Endodermal cell (in vitro differentiated cells): ENCODE measurements around the gene SYPL2. TPM values are rescaled to one million over a fixed set of nuclear protein-coding genes. Genes with fewer than 3 reads are reported as not detected.
"Not testable (repeated sequence)": the region's sequence is repeated elsewhere in the genome, so short reads cannot be mapped to it uniquely, and the experiment has no call there.

Experiments
- DNase-seq: peaks from one replicate; pipeline ENCODE4 v3.0.0-alpha.2; 2017
- H3K27ac ChIP-seq: 2 replicates; pipeline ENCODE4 v1.5.1; 2013; ENCODE audit warnings: mild to moderate bottlenecking, low read depth, low read length, moderate library complexity
- H3K27me3 ChIP-seq: 2 replicates; pipeline ENCODE4 v1.6.1; 2013; ENCODE audit warnings: mild to moderate bottlenecking, low read length, moderate library complexity; ENCODE audit not compliant: insufficient read depth, control insufficient read depth, poor library complexity, severe bottlenecking
- H3K36me3 ChIP-seq: 2 replicates; pipeline ENCODE4 v1.7.0; 2013; ENCODE audit warnings: mild to moderate bottlenecking, low read length, moderate library complexity; ENCODE audit not compliant: control insufficient read depth, insufficient read depth
- H3K4me1 ChIP-seq: one replicate; pipeline ENCODE4 v1.7.0; 2013; ENCODE audit warnings: low read length; ENCODE audit not compliant: control insufficient read depth, insufficient read depth
- H3K4me3 ChIP-seq: 2 replicates; pipeline ENCODE4 v1.5.1; 2013; ENCODE audit warnings: mild to moderate bottlenecking, low read length, moderate library complexity
- H3K9ac ChIP-seq: 2 replicates; pipeline ENCODE4 v1.6.1; 2013; ENCODE audit warnings: mild to moderate bottlenecking, low read length, moderate library complexity; ENCODE audit not compliant: poor library complexity, severe bottlenecking; ENCODE audit errors: extremely low read depth
- H3K9me3 ChIP-seq: 2 replicates; pipeline ENCODE4 v1.6.1; 2013; ENCODE audit warnings: mild to moderate bottlenecking, low read length, moderate library complexity; ENCODE audit not compliant: control insufficient read depth
- H3K27ac Mint-ChIP-seq: 2 replicates; pipeline ENCODE4 v1.8.0; 2020; ENCODE audit warnings: mixed read lengths
- H3K27me3 Mint-ChIP-seq: 2 replicates; pipeline ENCODE4 v1.8.0; 2021; ENCODE audit warnings: mild to moderate bottlenecking, mixed read lengths; ENCODE audit not compliant: insufficient read depth
- H3K36me3 Mint-ChIP-seq: 2 replicates; pipeline ENCODE4 v1.8.0; 2020; ENCODE audit warnings: low read depth, mixed read lengths
- H3K4me1 Mint-ChIP-seq: 2 replicates; pipeline ENCODE4 v1.8.0; 2020; ENCODE audit warnings: mixed read lengths
- H3K4me3 Mint-ChIP-seq: 2 replicates; pipeline ENCODE4 v1.8.0; 2020; ENCODE audit warnings: mild to moderate bottlenecking, moderate library complexity, mixed read lengths
- H3K9me3 Mint-ChIP-seq: 2 replicates; pipeline ENCODE4 v1.8.0; 2020; ENCODE audit warnings: mild to moderate bottlenecking, mixed read lengths
- CTCF ChIP-seq: fragments of 200-600 bp; sonication (generic); conservative IDR thresholded peaks from 2 replicates; pipeline ENCODE4 v1.5.0; 2021; ENCODE audit warnings: antibody characterized with exemption, mild to moderate bottlenecking
- WGBS, 2 experiments: methylation state at CpG; one replicate each; pipeline versions ENCODE4 v1.1.5 to v1.1.7; 2013; ENCODE audit warnings: missing lambda C conversion rate in 2 of 2, mixed read lengths in 1 of 2; ENCODE audit not compliant: insufficient coverage in 1 of 2, insufficient read length in 1 of 2; 5-methylcytosine and 5-hydroxymethylcytosine counted together
- total RNA-seq, 2 donors: library from RNA; stranded (reverse); fragmentation: NEBNext Ultra II Directional in 1 of 2; extraction: Animal tissue kit (Norgen Biotek cat#: 25700) in 1 of 2; gene quantifications; 2 replicates in 1 of 2; 3 replicates in 1 of 2; pipeline ENCODE4 v1.2.1, GENCODE V29; 2021

The SYPL2 gene
- total RNA-seq, 2 donors from 2014 or later, result 0.64 TPM; not detected in 1

- Histone ChIP-seq H3K4me3 (no peak overlapping the region), H3K27ac (no peak overlapping the region), H3K36me3 (no peaks in the 10 kb centered on the region), H3K4me1 (no peaks in the 10 kb centered on the region), H3K9me3 (no peaks in the 10 kb centered on the region), H3K27me3 (peaks cover 25% of the 10 kb centered on the region), H3K9ac (no peak overlapping the region)
- H3K4me1 Mint-ChIP-seq, result no peaks in the 10 kb centered on the region
- H3K36me3 Mint-ChIP-seq, result no peaks in the 10 kb centered on the region
- DNase-seq, result no peak
- peaks cover 11% of the 10 kb centered on the region for H3K27me3 Mint-ChIP-seq
- no peak overlapping the region for H3K27ac Mint-ChIP-seq
- H3K9me3 Mint-ChIP-seq, result no peaks in the 10 kb centered on the region
- 69 to 73% methylated on average over 1 of the region's 1 CpG for WGBS, 2 experiments
- H3K4me3 Mint-ChIP-seq, result no peak overlapping the region
- TF ChIP-seq CTCF, result no peak
These were observed 25.3 kb upstream of the SYPL2 start for GRCh38 chr1:109441069-109441468.

- no peak for TF ChIP-seq CTCF
- Histone ChIP-seq H3K9me3 (no peaks in the 10 kb centered on the region), H3K4me1 (no peaks in the 10 kb centered on the region), H3K27ac (no peak overlapping the region), H3K36me3 (no peaks in the 10 kb centered on the region), H3K4me3 (no peak overlapping the region), H3K9ac (no peak overlapping the region), H3K27me3 (peaks cover 25% of the 10 kb centered on the region)
- Mint-ChIP-seq H3K4me3 (no peak overlapping the region), H3K4me1 (peaks cover 9% of the 10 kb centered on the region), H3K27ac (no peak overlapping the region), H3K36me3 (no peaks in the 10 kb centered on the region), H3K9me3 (no peaks in the 10 kb centered on the region), H3K27me3 (peaks cover 12% of the 10 kb centered on the region)
- WGBS, 2 experiments, result 85 to 89% methylated on average over 2 of the region's 2 CpGs
- no peak for DNase-seq
These were observed 22.9 kb upstream of the SYPL2 start for GRCh38 chr1:109443476-109443875.

DNA sequence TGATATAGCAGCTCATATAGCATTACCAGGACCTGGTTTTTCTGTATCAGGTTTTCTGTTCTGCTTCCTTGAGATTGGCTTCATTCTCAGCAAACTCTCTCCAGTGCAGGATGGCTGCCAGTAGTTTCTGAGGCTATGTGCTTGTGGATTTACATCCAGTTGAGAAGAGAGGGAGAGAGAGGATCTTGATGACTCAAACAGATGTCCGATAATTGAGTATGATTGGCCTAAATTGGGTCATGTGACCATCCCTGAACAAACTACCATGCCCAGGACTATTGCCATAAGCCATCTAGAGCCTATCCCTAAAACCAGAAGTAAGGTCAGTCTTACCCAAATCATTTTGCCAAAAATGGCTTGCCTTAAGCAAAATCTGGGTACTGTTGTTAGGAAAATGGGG is 22.0 kb upstream of the SYPL2 start:
- no peaks in the 10 kb centered on the region for H3K36me3 ChIP-seq
- no peaks in the 10 kb centered on the region for H3K9me3 ChIP-seq
- H3K4me1 ChIP-seq, result no peaks in the 10 kb centered on the region
- H3K27ac Mint-ChIP-seq, result no peak overlapping the region
- H3K4me3 Mint-ChIP-seq, result no peak overlapping the region
- H3K27ac ChIP-seq, result no peak overlapping the region
- H3K27me3 ChIP-seq, result peaks cover 25% of the 10 kb centered on the region
- H3K9ac ChIP-seq, result no peak overlapping the region
- H3K4me1 Mint-ChIP-seq, result peaks cover 9% of the 10 kb centered on the region
- DNase-seq, result no peak
- H3K36me3 Mint-ChIP-seq, result no peaks in the 10 kb centered on the region
- 80 to 100% methylated on average over 1 of the region's 1 CpG for WGBS, 2 experiments
- no peak overlapping the region for H3K4me3 ChIP-seq
- H3K9me3 Mint-ChIP-seq, result no peaks in the 10 kb centered on the region
- H3K27me3 Mint-ChIP-seq, result peaks cover 12% of the 10 kb centered on the region
- no peak for TF ChIP-seq CTCF

GRCh38 chr1:109445949-109446695 is 20.2 kb upstream of the SYPL2 start:
- H3K27me3 ChIP-seq, result peaks cover 27% of the 10 kb centered on the region
- H3K27ac ChIP-seq, H3K9me3 ChIP-seq, H3K4me3 ChIP-seq, H3K4me1 Mint-ChIP-seq, H3K36me3 ChIP-seq, H3K4me1 ChIP-seq, H3K36me3 Mint-ChIP-seq, H3K4me3 Mint-ChIP-seq, DNase-seq, H3K9ac ChIP-seq, H3K9me3 Mint-ChIP-seq, H3K27ac Mint-ChIP-seq: not testable (repeated sequence)
- WGBS, 2 experiments, result 74 to 80% methylated on average over 8 to 11 of the region's 11 CpGs
- peaks cover 18% of the 10 kb centered on the region for H3K27me3 Mint-ChIP-seq
